HG02870 (cell line): ENCODE results near the gene EGFR.

Experiments
- ATAC-seq: cut with Tn5 transposase; IDR thresholded peaks from one replicate; pipeline ENCODE4 v1.9.1; 2021; ENCODE audit warnings: mild to moderate bottlenecking, moderate library complexity; ENCODE audit not compliant: unreplicated experiment

Gene EGFR

GRCh38 chr7:55180963-55181542 is 162.2 kb downstream of the EGFR start:
- ATAC-seq = no peak

GRCh38 chr7:55181762-55182161 is 162.9 kb downstream of the EGFR start:
- no peak for ATAC-seq

- no peak for ATAC-seq
These were observed 165.1 kb downstream of the EGFR start for GRCh38 chr7:55183897-55184296.

- ATAC-seq = no peak
These were observed 166.5 kb downstream of the EGFR start for GRCh38 chr7:55185321-55185802.

- no peak for ATAC-seq
These were observed 167.3 kb downstream of the EGFR start for GRCh38 chr7:55185941-55186609.

- no peak for ATAC-seq
These were observed 169.1 kb downstream of the EGFR start for GRCh38 chr7:55187701-55188491.

GRCh38 chr7:55188590-55189138 is 169.8 kb downstream of the EGFR start:
- ATAC-seq = no peak

GRCh38 chr7:55189146-55189766 is 170.4 kb downstream of the EGFR start:
- no peak for ATAC-seq

- ATAC-seq = no peak
These were observed 171.1 kb downstream of the EGFR start for GRCh38 chr7:55189878-55190436.

- no peak for ATAC-seq
These were observed 171.8 kb downstream of the EGFR start for GRCh38 chr7:55190511-55191160.

GRCh38 chr7:55191161-55191925 is 172.5 kb downstream of the EGFR start:
- no peak for ATAC-seq

GRCh38 chr7:55191926-55192692 is 173.3 kb downstream of the EGFR start:
- ATAC-seq = no peak

- no peak for ATAC-seq
These were observed 173.9 kb downstream of the EGFR start for GRCh38 chr7:55192723-55193122.

- ATAC-seq = no peak
These were observed 174.4 kb downstream of the EGFR start for GRCh38 chr7:55193245-55193644.

- ATAC-seq = no peak
These were observed 175.7 kb downstream of the EGFR start for GRCh38 chr7:55194522-55194921.

- ATAC-seq = no peak
These were observed 180.0 kb downstream of the EGFR start for GRCh38 chr7:55198634-55199392.

GRCh38 chr7:55199418-55199817 is 180.6 kb downstream of the EGFR start:
- no peak for ATAC-seq

- no peak for ATAC-seq
These were observed 181.6 kb downstream of the EGFR start for GRCh38 chr7:55200441-55200840.
